Measurements from ENCODE around the gene PSMB9.
"Not testable (repeated sequence)": the region's sequence is repeated elsewhere in the genome, so short reads cannot be mapped to it uniquely, and the experiment has no call there.

The PSMB9 gene

GRCh38 chr6:32865724-32866443 is 11.9 kb downstream of the PSMB9 start:
- H3K36me3 ChIP-seq (ENCODE audit: control insufficient read depth in 1 of 2, insufficient read depth in 2 of 2, low read length in 2 of 2): no peaks in the 10 kb centered on the region
- H3K4me3 ChIP-seq (ENCODE audit: low read depth in 1 of 2, low read length in 2 of 2): no peak overlapping the region
- no peaks in the 10 kb centered on the region for H3K9me3 ChIP-seq (ENCODE audit: control insufficient read depth in 1 of 2, low read length in 2 of 2)
- no peak overlapping the region for H3K27ac ChIP-seq (ENCODE audit: low read length)
- no peaks in the 10 kb centered on the region for H3K4me1 ChIP-seq (ENCODE audit: control insufficient read depth in 1 of 2, insufficient read depth in 2 of 2, low read length in 2 of 2)
- no peaks in the 10 kb centered on the region for H3K27me3 ChIP-seq (ENCODE audit: low read depth, low read length)

DNA sequence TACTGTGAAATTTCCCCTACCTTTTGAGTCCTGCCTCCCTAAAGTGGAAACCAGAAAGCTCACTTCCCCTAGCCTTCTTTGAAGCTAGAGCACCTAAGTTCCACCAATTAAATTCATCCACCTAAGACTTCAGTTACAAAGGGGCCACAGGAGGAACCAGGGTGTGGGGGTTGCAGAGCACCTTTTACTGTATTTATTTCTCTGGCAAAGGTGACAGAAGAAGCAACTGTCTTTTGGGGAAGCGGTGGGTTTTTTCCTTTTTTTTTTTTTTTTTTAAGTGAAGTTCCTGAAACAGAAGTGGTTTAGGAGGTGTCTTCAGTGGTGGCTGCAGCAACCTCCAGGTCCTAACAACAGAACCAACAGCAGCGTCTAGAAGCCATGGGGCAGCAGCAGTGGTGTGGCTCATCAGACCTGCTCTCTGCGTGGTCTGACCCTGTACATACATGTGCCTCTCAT is 13.1 kb downstream of the PSMB9 start:
- H3K9me3 ChIP-seq (ENCODE audit: control insufficient read depth in 1 of 2, low read length in 2 of 2): no peaks in the 10 kb centered on the region

DNA sequence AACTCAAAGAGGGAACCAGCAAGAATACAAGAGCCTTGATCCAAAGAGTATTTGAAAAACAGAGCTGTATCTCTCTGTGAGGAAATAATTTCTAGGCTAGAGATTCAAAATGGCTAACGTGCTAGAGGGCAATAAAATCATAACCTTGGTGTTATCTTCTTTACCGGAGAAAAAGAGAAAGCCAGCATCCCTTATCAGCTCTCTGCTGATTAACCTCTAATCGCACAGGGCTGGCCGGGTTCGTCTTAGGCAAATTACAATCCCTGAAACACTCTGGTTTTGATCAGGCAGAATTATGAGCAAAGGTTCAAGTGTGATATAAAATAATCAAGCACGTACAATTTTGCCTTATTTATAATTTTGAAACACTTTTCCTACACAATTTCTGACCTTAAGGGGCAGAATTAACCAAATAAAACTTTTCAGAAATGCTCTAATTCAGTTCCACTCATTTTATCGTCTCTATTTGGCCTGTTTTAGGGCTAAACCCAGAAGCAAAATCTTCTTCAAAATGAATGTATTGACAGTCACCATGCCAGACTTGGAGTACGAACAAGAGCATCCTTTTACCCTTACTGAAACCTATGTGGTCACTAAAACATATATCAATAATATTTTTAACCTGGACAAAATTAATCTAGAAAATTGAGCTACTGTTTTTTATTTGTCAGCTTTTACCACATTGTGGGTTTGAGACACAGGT is 13.7 kb downstream of the PSMB9 start:
- Histone ChIP-seq H3K4me1 (ENCODE audit: control insufficient read depth in 1 of 2, insufficient read depth in 2 of 2, low read length in 2 of 2) (no peaks in the 10 kb centered on the region), H3K27ac (ENCODE audit: low read length) (no peak overlapping the region), H3K36me3 (ENCODE audit: control insufficient read depth in 1 of 2, insufficient read depth in 2 of 2, low read length in 2 of 2) (no peaks in the 10 kb centered on the region), H3K9me3 (ENCODE audit: control insufficient read depth in 1 of 2, low read length in 2 of 2) (no peaks in the 10 kb centered on the region), H3K27me3 (ENCODE audit: low read depth, low read length) (no peaks in the 10 kb centered on the region), H3K4me3 (ENCODE audit: low read depth in 1 of 2, low read length in 2 of 2) (no peak overlapping the region)

More for the DNA sequence above, 13.1 kb downstream of the PSMB9 start:
- no peaks in the 10 kb centered on the region for H3K36me3 ChIP-seq (ENCODE audit: control insufficient read depth in 1 of 2, insufficient read depth in 2 of 2, low read length in 2 of 2)
- no peaks in the 10 kb centered on the region for H3K27me3 ChIP-seq (ENCODE audit: low read depth, low read length)
- no peak overlapping the region for H3K27ac ChIP-seq (ENCODE audit: low read length)
- H3K4me3 ChIP-seq (ENCODE audit: low read depth in 1 of 2, low read length in 2 of 2): no peak overlapping the region
- H3K4me1 ChIP-seq (ENCODE audit: control insufficient read depth in 1 of 2, insufficient read depth in 2 of 2, low read length in 2 of 2): no peaks in the 10 kb centered on the region

- Histone ChIP-seq H3K27ac (ENCODE audit: low read length) (no peak overlapping the region), H3K4me1 (ENCODE audit: control insufficient read depth in 1 of 2, insufficient read depth in 2 of 2, low read length in 2 of 2) (no peaks in the 10 kb centered on the region), H3K27me3 (ENCODE audit: low read depth, low read length) (no peaks in the 10 kb centered on the region), H3K36me3 (ENCODE audit: control insufficient read depth in 1 of 2, insufficient read depth in 2 of 2, low read length in 2 of 2) (no peaks in the 10 kb centered on the region), H3K4me3 (ENCODE audit: low read depth in 1 of 2, low read length in 2 of 2) (no peak overlapping the region), H3K9me3 (ENCODE audit: control insufficient read depth in 1 of 2, low read length in 2 of 2) (no peaks in the 10 kb centered on the region)
Observed at GRCh38 chr6:32868257-32868788, 14.3 kb downstream of the PSMB9 start.

DNA sequence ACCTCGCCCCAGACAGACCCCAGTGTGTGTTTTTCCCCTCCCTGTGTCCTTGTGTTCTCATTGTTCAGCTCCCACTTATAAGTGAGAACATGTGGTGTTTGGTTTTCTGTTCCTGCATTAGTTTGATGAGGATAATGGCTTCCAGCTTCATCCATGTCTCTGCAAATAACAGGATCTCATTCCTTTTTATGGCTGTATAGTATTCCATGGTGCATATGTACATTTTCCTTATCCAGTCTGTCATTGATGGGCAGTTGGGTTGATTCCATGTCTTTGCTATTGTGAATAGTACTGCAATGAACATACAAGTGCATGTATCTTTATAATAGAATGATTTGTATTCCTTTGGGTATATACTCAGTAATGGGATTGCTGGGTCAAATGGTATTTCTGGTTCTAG is 20.0 kb downstream of the PSMB9 start:
- H3K9me3 ChIP-seq (ENCODE audit: control insufficient read depth in 1 of 2, low read length in 2 of 2); H3K36me3 ChIP-seq (ENCODE audit: control insufficient read depth in 1 of 2, insufficient read depth in 2 of 2, low read length in 2 of 2); H3K4me3 ChIP-seq (ENCODE audit: low read depth in 1 of 2, low read length in 2 of 2); H3K27ac ChIP-seq (ENCODE audit: low read length); H3K27me3 ChIP-seq (ENCODE audit: low read depth, low read length); H3K4me1 ChIP-seq (ENCODE audit: control insufficient read depth in 1 of 2, insufficient read depth in 2 of 2, low read length in 2 of 2): not testable (repeated sequence)

GRCh38 chr6:32876603-32877002 is 22.6 kb downstream of the PSMB9 start:
- Histone ChIP-seq H3K36me3 (ENCODE audit: control insufficient read depth in 1 of 2, insufficient read depth in 2 of 2, low read length in 2 of 2) (no peaks in the 10 kb centered on the region), H3K4me1 (ENCODE audit: control insufficient read depth in 1 of 2, insufficient read depth in 2 of 2, low read length in 2 of 2) (no peaks in the 10 kb centered on the region), H3K4me3 (ENCODE audit: low read depth in 1 of 2, low read length in 2 of 2) (no peak overlapping the region), H3K27me3 (ENCODE audit: low read depth, low read length) (peaks cover 4% of the 10 kb centered on the region), H3K9me3 (ENCODE audit: control insufficient read depth in 1 of 2, low read length in 2 of 2) (no peaks in the 10 kb centered on the region), H3K27ac (ENCODE audit: low read length) (no peak overlapping the region)

- Histone ChIP-seq H3K9me3 (ENCODE audit: control insufficient read depth in 1 of 2, low read length in 2 of 2) (no peaks in the 10 kb centered on the region), H3K36me3 (ENCODE audit: control insufficient read depth in 1 of 2, insufficient read depth in 2 of 2, low read length in 2 of 2) (no peaks in the 10 kb centered on the region), H3K4me3 (ENCODE audit: low read depth in 1 of 2, low read length in 2 of 2) (no peak overlapping the region), H3K27ac (ENCODE audit: low read length) (no peak overlapping the region), H3K4me1 (ENCODE audit: control insufficient read depth in 1 of 2, insufficient read depth in 2 of 2, low read length in 2 of 2) (no peaks in the 10 kb centered on the region), H3K27me3 (ENCODE audit: low read depth, low read length) (peaks cover 4% of the 10 kb centered on the region)
Observed at GRCh38 chr6:32879691-32880090, 25.7 kb downstream of the PSMB9 start.

DNA sequence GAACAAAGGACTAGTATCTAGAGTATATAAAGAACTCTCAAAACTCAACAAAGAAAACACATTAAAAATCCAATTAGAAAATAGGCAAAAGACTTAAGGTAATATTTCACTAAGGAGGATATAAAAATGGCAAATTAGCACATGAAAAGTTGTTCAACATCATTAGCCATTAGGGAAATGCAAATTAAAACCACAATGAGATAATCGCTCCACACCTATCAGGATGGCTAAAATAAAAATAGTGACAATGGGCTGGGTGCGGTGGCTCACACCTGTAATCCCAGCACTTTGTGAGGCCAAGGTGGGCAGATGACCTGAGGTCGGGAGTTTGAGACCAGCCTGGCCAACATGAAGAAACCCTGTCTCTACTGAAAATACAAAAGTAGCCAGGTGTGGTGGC is 27.0 kb downstream of the PSMB9 start:
- H3K4me1 ChIP-seq (ENCODE audit: control insufficient read depth in 1 of 2, insufficient read depth in 2 of 2, low read length in 2 of 2); H3K27ac ChIP-seq (ENCODE audit: low read length); H3K27me3 ChIP-seq (ENCODE audit: low read depth, low read length); H3K4me3 ChIP-seq (ENCODE audit: low read depth in 1 of 2, low read length in 2 of 2); H3K9me3 ChIP-seq (ENCODE audit: control insufficient read depth in 1 of 2, low read length in 2 of 2); H3K36me3 ChIP-seq (ENCODE audit: control insufficient read depth in 1 of 2, insufficient read depth in 2 of 2, low read length in 2 of 2): not testable (repeated sequence)

- Histone ChIP-seq H3K4me3 (ENCODE audit: low read depth in 1 of 2, low read length in 2 of 2) (no peak overlapping the region), H3K27ac (ENCODE audit: low read length) (no peak overlapping the region), H3K4me1 (ENCODE audit: control insufficient read depth in 1 of 2, insufficient read depth in 2 of 2, low read length in 2 of 2) (peaks cover 0 to 14% of the 10 kb centered on the region in 2 donors), H3K27me3 (ENCODE audit: low read depth, low read length) (peaks cover 4% of the 10 kb centered on the region), H3K9me3 (ENCODE audit: control insufficient read depth in 1 of 2, low read length in 2 of 2) (no peaks in the 10 kb centered on the region), H3K36me3 (ENCODE audit: control insufficient read depth in 1 of 2, insufficient read depth in 2 of 2, low read length in 2 of 2) (no peaks in the 10 kb centered on the region)
Observed at GRCh38 chr6:32882879-32883250, 28.9 kb downstream of the PSMB9 start.

DNA sequence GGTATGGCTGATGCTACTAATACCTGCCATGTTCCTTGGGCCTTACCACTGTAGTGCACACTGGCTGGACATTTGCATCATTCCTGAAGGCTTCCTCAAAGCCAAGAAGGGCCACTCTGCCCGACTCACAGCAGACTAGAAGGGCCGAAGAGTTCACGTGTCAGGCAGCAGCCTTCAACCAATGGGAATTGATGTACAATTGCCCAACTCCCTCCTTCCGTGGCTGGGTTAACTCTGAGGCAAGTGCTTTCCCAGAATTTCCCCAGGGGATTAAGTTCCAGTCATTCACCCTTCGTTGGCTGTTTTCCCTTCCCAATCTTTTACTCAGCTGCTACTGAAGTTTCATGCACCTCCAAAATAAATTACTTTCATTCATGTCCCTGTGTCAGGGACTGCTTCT is 29.8 kb downstream of the PSMB9 start:
- Histone ChIP-seq H3K36me3 (ENCODE audit: control insufficient read depth in 1 of 2, insufficient read depth in 2 of 2, low read length in 2 of 2) (no peaks in the 10 kb centered on the region), H3K27me3 (ENCODE audit: low read depth, low read length) (peaks cover 4% of the 10 kb centered on the region), H3K9me3 (ENCODE audit: control insufficient read depth in 1 of 2, low read length in 2 of 2) (no peaks in the 10 kb centered on the region), H3K27ac (ENCODE audit: low read length) (no peak overlapping the region), H3K4me1 (ENCODE audit: control insufficient read depth in 1 of 2, insufficient read depth in 2 of 2, low read length in 2 of 2) (peaks cover 0 to 14% of the 10 kb centered on the region in 2 donors), H3K4me3 (ENCODE audit: low read depth in 1 of 2, low read length in 2 of 2) (no peak overlapping the region)

- no peak overlapping the region for H3K27ac ChIP-seq (ENCODE audit: low read length)
- no peaks in the 10 kb centered on the region for H3K36me3 ChIP-seq (ENCODE audit: control insufficient read depth in 1 of 2, insufficient read depth in 2 of 2, low read length in 2 of 2)
Observed at GRCh38 chr6:32885698-32886286, 31.8 kb downstream of the PSMB9 start.

More at GRCh38 chr6:32885698-32886286, 31.8 kb downstream of the PSMB9 start:
- H3K4me3 ChIP-seq (ENCODE audit: low read depth in 1 of 2, low read length in 2 of 2): no peak overlapping the region
- H3K27me3 ChIP-seq (ENCODE audit: low read depth, low read length): no peaks in the 10 kb centered on the region
- H3K4me1 ChIP-seq (ENCODE audit: control insufficient read depth in 1 of 2, insufficient read depth in 2 of 2, low read length in 2 of 2): peaks cover 0 to 14% of the 10 kb centered on the region in 2 donors
- H3K9me3 ChIP-seq (ENCODE audit: control insufficient read depth in 1 of 2, low read length in 2 of 2): no peaks in the 10 kb centered on the region
